ENCODE results near the gene SMAD7.
"Not testable (repeated sequence)": the region's sequence is repeated elsewhere in the genome, so short reads cannot be mapped to it uniquely, and the experiment has no call there.

SMAD7 gene

GRCh38 chr18:48874701-48875162 lies 76.0 kb downstream of the SMAD7 start:
- no peak for DNase-seq

GRCh38 chr18:48874233-48874632 lies 76.5 kb downstream of the SMAD7 start:
- DNase-seq: no peak

GRCh38 chr18:48872234-48873145 lies 78.3 kb downstream of the SMAD7 start:
- no peak for DNase-seq

GRCh38 chr18:48871391-48872166 lies 79.2 kb downstream of the SMAD7 start:
- no peak for DNase-seq

GRCh38 chr18:48870926-48871325 lies 79.8 kb downstream of the SMAD7 start:
- not testable (repeated sequence) for DNase-seq
